ENCODE measurements around the gene FBXO10.

Gene FBXO10

DNA sequence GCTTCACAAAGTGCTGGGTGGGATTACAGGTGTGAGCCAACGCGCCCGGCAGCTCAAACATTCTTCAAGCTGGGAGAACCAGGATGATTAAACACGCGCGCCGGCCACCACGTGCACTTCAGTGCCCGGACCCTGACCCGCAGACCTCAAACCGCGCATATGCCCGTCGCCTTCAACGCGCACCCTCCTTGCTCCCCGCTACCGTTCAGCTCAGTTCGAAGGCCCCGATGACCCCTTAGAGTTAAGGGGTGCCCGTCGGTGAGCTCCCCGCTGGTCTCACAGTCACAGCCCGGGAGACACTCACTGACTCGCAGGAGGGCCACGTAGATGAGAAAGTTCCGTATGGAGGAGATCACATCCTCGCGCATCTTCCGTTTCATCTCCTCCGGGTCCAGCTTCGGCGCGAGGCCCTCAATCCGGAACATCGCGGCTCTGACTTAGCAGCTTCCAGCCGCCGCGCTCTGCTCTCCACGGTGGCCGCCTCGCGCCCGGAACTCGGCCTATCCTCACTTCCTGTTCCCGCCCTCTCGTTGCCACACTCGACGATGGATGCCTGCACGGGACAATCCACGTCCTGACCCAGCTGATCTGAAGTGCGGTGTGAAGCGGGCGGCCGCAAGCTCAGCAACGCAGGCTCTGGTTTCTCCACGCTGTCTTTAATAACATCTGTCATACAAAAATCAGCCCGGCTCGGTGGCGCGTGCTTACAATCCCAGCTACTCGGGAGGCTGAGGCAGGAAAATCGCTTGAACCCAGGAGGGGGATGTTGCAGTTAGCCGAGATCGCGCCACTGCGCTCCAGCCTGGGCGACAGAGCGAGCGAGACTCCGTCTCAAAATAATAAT lies 16.1 kb upstream of the FBXO10 start, which contains the start of gene TOMM5:
TOMM5 (minus strand) TSS at position 490 of the 844 bp plus-strand sequence; CDS start at position 425, 65 bp downstream.
- DNase-seq (ENCODE audit: low read depth in 3 of 3): peak; percentile 79 to 82 (median 81)

DNA sequence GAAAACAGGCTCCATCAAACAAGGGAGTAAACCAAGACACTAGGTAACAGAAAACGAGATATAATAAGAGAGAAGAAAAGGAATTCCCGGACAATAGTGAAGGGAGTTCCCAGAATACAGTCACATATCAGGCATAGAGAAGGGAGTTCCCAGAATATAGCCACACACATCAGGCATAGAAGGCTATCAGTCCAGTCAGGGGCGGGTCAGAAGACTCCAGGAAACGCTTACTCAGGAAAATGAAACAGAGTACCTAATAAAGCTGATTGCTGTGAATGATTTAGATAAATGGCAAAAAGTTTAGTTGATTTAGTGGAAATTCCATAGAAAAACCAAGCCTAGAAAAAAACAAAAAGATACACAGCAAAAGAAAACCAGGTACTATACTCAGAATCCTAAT lies 11.3 kb upstream of the FBXO10 start:
- no peak for DNase-seq (ENCODE audit: low read depth in 3 of 3)

- DNase-seq (ENCODE audit: low read depth in 3 of 3): no peak
Observed at GRCh38 chr9:37583522-37584121, 7.4 kb upstream of the FBXO10 start.

DNA sequence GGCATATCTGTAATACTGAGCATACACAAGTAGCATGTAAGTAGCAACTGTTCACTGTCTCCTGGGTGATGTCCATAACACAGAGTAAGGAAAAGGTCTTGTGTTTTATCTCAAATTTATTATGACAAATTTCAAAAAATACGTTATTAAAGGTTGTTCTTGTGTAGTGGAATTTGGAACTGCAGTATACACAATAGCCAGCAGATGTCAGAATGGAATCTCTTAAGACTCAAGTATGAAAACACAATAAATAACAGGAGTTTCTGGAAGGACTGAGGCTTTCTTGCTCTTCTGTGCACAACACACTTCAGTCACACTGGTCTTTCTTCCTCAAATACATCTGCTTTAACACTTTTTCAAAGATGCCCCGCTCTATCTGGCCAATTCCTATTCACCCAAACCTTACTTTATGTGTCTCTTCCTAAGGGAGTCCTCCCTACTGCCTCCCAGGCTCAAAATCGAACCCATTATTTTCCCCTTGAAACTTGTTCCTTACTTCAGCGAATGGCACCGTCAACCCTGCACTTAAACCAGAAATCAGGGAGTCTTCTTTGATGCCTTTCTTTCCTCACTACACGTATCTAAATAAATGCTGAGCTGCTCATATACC lies 6.5 kb upstream of the FBXO10 start:
- DNase-seq (ENCODE audit: low read depth in 3 of 3): no peak

- no peak for DNase-seq (ENCODE audit: low read depth in 3 of 3)
Observed at GRCh38 chr9:37575511-37575914, 667 bp downstream of the FBXO10 start.

DNA sequence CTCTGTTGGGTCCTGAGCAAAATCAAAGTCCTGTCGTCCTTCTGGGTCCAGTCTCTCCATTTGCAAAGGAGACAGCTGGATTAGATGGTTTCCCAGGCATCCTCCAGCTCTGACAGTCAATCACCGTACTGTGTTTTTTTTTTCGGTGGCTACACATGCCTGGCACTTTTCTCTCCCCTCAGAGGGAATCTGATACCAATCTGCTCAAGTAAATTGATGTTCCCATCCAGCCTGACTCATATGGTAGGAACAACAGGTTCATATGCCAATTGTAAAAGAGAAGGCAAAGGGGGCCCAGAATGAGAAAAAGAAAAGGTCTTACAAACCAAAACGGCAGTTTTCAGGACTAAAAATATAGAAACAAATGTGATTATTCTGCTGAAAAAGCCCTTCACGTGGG lies 1.2 kb downstream of the FBXO10 start:
- no peak for DNase-seq (ENCODE audit: low read depth in 3 of 3)

- DNase-seq (ENCODE audit: low read depth in 3 of 3): no peak
Observed at GRCh38 chr9:37574241-37574721, 1.9 kb downstream of the FBXO10 start.

DNA sequence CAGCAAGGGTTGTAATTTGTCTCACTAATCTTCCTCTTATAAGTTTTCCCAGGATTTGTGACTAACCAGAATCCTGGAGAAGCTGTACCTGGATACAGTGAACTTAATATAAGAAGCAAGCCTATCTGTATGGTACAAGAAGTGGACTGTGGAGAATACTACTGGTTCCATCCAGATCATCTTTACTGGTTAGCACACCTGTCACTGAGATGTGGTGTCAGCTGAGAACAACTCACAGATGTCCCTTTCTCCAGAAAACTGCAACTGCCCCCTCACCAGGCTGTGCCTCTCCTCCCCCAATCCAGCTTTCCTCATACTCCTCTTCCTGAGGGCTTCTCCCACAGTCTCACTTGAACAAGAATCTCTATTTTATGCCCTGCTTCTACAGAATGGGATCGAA lies 4.9 kb downstream of the FBXO10 start:
- DNase-seq (ENCODE audit: low read depth in 3 of 3): no peak

DNA sequence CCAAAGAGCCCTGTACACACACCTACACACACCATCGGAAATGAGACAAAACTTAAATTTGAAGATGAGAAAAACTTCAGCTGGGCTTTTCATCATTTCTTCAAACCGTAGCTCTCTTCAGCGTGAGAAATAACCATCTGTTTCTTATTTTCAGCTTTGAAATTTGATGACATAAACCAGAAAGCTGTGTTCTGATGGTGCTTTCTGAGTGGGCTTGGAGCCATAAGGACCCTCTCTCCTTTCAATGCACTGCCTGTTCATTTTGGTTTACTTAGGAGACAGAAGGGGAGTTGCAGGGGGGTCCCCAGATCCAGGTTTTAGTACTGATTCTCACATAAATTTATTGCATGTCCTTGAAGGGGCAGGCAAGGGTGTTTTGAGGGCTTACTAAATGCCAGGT lies 9.5 kb downstream of the FBXO10 start:
- DNase-seq (ENCODE audit: low read depth in 3 of 3): no peak

GRCh38 chr9:37565661-37566618 lies 10.2 kb downstream of the FBXO10 start:
- no peak for DNase-seq (ENCODE audit: low read depth in 3 of 3)

DNA sequence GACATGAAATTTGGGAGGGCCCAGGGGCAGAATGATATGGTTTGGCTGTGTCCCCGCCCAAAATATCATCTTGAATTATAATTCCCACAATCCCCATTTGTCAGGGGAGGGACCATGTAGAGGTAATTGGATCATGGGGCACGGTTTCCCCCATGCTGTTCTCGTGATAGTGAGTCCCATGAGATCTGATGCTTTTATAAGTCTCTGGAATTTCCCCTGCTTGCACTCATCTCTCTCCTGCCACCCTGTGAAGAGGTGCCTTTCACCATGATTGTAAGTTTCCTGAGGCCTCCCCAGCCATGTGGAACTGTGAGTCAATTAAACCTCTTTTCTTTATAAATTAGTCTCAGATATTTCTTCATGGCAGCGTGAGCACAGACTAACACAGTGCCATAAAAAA lies 11.3 kb downstream of the FBXO10 start:
- no peak for DNase-seq (ENCODE audit: low read depth in 3 of 3)

DNA sequence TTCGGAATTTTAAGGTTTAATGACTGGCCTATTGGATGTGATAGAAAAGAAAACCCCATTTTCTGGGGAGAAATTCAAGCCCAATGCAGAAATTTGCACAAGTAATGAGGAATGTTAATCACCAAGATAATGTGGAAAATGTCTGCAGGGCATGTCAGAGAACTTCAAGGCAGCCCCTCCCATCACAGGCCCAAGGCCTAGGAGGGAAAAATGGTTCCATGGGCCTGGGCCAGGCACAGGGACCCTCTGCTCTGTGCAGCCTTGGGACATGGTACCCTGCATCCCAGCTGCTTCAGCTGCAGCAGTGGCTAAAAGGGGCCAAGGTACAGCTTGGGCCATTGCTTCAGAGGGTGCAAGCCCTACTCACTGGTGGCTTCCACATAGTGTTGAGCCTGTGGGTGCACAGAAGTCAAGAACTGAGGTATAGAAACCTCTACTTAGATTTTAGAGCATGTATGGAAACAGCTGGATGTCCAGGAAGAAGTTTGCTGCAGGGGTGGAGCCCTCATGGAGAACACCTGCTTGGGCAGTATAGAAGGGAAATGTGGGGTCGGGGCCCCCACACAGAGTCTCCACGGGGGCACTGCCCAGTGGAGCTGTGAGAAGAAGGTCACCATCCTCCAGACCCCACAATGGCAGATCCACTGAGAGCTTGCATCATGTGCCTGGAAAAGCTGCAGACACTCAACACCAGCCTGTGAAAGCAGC lies 12.2 kb downstream of the FBXO10 start:
- DNase-seq (ENCODE audit: low read depth in 3 of 3): no peak

DNA sequence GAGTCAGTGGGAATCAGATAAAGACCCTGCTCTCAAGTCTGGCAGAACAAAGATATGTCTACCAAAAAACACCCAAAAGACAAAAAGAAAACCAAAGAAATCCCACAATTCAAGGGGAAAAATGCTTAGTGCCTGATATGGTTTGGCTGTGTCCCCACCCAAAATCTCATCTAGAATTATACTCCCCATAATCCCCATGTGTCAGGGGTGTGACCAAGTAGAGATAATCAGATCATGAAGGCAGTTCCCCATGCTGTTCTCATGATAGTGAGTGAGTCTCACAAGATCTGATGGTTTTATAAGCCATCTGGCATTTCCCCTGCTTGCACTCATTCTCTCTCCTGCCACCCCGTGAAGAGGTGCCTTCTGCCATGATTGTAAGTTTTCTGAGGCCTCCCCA lies 13.4 kb downstream of the FBXO10 start:
- no peak for DNase-seq (ENCODE audit: low read depth in 3 of 3)

GRCh38 chr9:37561682-37562081 lies 14.5 kb downstream of the FBXO10 start:
- DNase-seq (ENCODE audit: low read depth in 3 of 3): no peak

DNA sequence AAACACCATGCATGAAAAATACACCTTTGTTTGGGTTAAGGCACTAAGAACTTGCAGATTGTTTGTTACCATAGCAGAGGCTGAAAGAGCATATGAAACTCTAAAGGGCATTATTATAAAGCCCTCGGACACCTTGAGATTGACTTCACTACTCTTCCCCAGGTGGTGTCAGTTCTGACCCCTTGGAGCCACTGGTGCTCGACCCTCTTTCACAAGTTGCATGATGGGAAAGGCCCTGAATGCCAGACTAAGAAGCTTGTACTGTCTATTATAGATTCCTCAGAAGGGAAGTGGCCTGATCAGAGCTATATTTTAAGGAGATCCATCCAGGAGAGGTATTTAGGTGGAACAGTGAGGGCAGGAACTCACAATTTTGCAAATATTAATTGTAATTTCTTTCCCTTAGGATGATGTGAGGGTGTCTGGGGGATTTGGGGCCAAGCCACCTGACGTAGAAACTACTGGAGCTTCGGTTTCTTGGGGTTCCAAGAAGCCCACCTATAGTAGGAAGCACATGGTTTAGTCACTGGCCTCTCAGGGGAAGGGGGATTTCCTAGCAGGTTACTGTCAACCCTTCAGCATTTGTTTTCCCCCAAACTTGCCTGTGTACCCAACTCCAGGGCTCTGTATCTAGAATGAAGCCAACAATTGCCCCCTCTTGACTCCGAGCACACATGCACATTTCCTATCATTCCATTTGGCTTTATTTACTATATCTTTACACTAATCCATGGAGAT lies 16.2 kb downstream of the FBXO10 start:
- DNase-seq (ENCODE audit: low read depth in 3 of 3): no peak

- no peak for DNase-seq (ENCODE audit: low read depth in 3 of 3)
Observed at GRCh38 chr9:37559125-37559524, 17.1 kb downstream of the FBXO10 start.

- DNase-seq (ENCODE audit: low read depth in 3 of 3): no peak
Observed at GRCh38 chr9:37555786-37556185, 20.4 kb downstream of the FBXO10 start.

DNA sequence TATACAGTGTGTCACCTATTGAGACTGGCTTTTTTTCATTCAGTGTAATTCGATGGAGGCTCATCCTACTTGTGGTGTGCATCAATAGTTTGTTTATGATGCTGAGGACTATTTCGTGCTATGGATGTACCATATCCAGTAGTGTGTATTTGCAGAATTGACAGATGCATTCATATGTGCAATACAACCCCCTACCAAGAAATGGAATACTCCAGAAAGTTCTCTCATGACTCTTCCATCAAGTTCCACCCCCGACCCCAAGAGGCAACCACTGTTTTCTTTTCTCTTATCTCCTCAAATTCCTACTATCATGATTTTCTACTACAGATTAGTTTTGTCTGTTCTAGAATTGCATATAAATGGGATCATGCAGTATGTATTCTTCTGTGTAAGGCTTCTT lies 21.9 kb downstream of the FBXO10 start:
- no peak for DNase-seq (ENCODE audit: low read depth in 3 of 3)

DNA sequence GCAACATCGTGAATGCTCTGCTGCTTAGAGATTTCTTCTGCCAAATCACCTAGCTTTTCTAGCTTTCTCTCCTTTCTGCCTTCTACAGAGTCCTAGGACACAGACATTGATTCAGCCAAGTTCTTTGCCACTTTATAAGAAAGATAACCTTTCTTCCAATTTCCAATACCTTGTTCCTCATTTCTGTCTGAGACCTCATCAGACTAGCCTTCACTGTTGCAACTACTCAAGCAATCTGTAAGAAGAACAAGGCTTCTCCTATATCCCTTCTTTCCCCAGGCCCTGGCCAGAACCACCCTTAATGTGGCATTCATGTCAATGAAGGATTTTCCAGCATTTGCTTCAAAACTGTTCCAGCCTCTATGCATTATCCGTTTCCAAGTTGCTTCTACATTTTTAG lies 24.3 kb downstream of the FBXO10 start:
- DNase-seq (ENCODE audit: low read depth in 3 of 3): no peak

GRCh38 chr9:37551468-37551867 lies 24.7 kb downstream of the FBXO10 start:
- no peak for DNase-seq (ENCODE audit: low read depth in 3 of 3)
